ENCODE results near the gene SLBP.

DNA sequence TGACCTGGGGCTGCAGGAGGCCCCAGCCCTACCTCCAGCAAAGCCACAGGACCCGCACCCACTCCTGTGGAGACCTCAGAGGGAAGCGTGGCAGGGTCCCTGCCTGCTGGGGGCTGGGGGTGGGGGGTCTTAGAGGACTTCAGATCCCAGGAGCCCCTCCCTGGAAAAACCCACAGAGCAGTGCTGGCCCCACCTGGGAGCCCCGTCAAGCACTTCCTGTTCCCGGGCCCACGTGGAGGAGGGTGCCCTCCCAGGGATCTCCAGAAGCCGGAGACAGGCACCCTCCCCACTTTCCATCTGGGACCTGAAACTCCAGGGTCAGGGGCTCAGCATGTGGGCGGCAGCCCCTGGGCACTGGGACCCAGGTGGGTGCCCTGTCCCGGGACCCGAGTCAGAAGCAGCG lies 41.2 kb upstream of the SLBP start:
- TF ChIP-seq, protein P1, sequence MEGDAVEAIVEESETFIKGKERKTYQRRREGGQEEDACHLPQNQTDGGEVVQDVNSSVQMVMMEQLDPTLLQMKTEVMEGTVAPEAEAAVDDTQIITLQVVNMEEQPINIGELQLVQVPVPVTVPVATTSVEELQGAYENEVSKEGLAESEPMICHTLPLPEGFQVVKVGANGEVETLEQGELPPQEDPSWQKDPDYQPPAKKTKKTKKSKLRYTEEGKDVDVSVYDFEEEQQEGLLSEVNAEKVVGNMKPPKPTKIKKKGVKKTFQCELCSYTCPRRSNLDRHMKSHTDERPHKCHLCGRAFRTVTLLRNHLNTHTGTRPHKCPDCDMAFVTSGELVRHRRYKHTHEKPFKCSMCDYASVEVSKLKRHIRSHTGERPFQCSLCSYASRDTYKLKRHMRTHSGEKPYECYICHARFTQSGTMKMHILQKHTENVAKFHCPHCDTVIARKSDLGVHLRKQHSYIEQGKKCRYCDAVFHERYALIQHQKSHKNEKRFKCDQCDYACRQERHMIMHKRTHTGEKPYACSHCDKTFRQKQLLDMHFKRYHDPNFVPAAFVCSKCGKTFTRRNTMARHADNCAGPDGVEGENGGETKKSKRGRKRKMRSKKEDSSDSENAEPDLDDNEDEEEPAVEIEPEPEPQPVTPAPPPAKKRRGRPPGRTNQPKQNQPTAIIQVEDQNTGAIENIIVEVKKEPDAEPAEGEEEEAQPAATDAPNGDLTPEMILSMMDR (IDR thresholded peaks at IDR 0.05), result no peak
- TF ChIP-seq POLR2A (IDR thresholded peaks at IDR 0.05), result no peak
